GM18951 (cell line): Measurements from ENCODE around the gene MMAB.
"Not testable (repeated sequence)": the region's sequence is repeated elsewhere in the genome, so short reads cannot be mapped to it uniquely, and the experiment has no call there.

ENCODE experiments used
- POLR2A ChIP-seq: IDR thresholded peaks from 4 replicates; pipeline ENCODE4 v1.6.1; 2011; ENCODE audit warnings: mild to moderate bottlenecking; ENCODE audit not compliant: insufficient read length, insufficient read depth; ENCODE audit errors: extremely low read depth
- in situ Hi-C: fragments of 300-500 bp; cut with MboI; formaldehyde crosslinking; loops from one replicate; pipeline ENCODE4 v1.12.0; 2022; ENCODE audit warnings: low sequenced_read_pairs, mixed read lengths, inconsistent platforms; ENCODE audit not compliant: unreplicated experiment

The MMAB gene

DNA sequence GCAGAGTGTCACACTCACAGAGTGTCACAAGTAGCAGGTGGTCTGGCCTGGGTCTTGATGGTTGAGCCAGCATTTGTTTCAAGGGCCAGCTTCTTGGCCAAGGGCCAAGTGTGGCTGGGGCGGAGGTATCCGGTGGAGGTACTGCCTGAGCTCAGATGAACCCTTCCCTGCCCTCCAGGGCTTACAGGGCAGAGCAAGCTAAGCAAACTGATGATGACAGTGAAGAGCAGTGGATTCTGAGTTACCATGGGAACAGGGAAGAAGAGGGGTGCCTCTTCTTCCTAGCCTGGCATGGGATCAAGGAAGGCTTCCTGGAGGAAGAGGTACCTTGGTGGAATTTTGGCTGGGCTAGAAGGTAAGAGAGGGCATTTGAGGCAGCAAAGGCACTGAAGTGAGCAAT lies 36.0 kb upstream of the MMAB start:
- in situ Hi-C loops: no loop called here

DNA sequence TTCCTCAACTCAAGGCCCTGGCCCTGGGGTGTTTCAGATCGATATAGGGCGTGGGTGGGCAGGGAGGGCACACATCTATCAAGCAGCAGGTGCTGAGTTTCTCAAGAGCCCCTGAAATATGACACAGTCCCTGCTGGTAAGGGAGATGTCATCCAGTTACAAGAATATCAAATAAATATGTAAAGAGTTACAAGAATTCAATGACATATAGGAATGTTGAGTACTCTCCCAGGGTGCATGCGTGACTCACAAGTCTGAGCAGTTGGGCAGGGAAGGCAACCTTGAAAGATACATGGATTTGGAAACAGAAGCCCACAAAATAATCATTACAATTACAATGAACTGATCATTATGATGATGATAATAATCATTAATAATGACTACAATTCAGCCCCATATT lies 35.5 kb upstream of the MMAB start:
- in situ Hi-C loops: no loop called here
- TF ChIP-seq POLR2A: no peak

More for the DNA sequence above, 36.0 kb upstream of the MMAB start:
- TF ChIP-seq POLR2A: no peak

DNA sequence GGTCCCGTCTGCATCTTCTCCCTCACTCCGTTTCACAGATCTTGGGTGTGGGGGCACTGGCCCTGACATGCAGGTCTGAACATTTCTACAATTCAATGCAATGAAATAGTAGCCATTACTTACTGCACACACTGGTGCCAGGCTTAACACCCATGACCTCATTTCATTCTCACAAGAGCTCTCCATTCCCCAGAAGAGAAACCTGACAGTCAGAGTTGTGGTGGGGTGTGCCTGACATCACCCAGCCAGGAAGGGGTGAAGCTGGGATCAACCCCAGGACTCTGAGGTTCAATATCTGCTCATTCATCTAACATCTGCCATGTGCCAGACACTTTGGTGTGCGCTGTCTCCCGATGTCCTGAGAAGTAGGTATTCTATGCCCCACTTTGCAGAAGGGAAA lies 35.0 kb upstream of the MMAB start:
- TF ChIP-seq POLR2A: no peak

DNA sequence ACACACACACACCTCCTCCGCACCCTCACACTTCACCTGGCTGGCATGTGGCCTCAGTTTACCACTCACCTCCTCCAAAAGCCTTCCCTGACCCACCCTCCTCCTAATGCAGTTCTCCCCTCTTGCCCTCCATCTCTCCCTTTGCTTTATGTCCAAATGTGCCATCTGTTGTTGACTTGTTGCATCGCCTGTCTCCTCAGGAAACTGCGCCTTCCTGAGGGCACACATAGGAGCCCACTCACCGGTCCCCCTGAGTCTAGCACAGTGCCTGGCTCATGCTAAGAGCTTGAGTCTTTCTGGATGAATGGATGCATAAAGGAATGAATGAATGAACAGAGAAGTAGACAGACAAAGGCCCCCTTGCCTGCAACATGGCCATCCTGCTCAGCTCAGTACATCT lies 34.3 kb upstream of the MMAB start:
- in situ Hi-C loops: no loop called here
- no peak for TF ChIP-seq POLR2A

More for the DNA sequence above, 35.0 kb upstream of the MMAB start:
- in situ Hi-C loops: no loop called here

DNA sequence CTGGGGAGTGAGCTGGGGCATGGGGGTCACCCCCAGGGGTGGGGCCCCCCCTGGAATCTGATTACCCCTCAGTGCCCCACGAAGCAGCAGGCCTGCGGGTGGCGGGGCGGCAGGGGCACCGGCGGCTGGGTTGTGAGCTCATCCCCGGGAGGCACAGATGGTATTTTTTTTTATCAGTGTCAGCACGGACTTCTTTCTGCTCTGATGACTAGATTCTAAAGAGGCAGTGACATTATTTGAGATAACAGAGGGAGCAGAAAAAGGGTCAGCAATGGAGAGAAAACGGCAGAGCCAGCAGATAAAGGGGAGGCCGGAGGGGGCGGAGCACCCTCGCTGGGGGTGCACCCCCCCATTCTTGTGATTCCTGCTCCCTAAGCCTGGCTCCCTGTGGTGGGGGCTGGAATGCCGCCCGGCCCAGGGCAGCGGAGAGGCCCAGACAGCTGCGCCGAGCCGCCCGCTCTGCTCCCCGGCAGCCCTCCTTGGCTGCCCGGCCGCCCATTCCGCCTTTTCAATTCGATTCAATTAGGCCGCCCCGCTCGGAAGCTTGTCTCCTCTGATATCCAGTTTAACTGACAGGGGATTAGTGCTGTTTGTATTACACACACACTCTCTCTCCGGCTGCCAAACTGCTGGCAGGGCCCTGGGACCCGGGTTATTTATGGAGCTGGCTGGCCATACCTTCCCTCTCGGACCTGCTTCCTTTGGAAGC lies 33.2 kb upstream of the MMAB start:
- in situ Hi-C loops: no loop called here
- no peak for TF ChIP-seq POLR2A

DNA sequence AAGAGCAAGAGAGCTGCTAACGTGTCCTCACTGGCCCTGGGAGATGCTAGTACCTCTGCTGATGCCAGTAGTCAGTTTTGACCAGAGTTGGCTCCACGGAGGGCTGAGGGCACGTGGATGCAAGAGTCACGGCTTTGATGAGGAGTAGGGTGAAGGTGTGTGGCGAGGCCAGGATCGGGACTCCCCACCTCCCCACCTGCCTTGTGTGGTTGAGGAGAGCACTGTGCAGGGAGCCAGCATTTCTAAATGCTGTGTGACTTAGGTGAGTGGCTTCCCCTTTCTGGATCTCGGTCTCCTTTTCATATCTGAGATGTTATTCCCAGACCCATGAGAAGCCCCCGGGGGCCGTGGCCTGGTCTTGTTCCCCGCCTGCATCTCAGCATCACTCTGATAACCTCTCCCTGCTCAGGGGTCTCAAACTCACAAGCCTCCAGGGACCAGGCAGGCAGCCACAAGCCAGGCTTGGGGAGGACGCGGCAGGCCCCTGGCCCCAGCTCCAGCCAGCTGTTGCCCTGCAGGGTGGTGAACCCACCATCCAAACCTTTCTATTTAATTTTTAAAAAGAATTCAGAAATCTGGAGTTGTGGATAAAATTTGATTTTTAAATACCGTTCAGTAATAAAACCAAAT lies 32.4 kb upstream of the MMAB start:
- TF ChIP-seq POLR2A: no peak
- in situ Hi-C loops: no loop called here

DNA sequence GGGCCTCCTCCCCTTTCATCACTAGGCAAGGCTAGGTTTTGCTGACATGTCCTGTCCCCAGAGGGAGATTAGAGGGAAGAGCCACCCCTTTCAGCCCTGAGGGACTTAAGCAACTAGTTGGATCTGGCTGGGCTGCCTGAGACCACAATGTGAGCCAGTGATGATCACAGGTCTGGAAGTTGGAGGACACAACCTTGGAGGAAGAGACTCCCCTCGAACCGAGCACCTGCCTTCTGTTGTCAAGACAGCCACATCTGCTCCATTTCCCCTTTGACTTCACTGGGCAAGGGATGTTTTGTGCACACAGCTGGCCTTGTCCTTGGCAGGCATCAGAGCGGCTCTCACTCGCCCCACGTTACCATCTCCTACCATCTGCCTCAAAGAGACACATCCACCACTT lies 31.7 kb upstream of the MMAB start:
- TF ChIP-seq POLR2A: no peak
- in situ Hi-C loops: no loop called here

DNA sequence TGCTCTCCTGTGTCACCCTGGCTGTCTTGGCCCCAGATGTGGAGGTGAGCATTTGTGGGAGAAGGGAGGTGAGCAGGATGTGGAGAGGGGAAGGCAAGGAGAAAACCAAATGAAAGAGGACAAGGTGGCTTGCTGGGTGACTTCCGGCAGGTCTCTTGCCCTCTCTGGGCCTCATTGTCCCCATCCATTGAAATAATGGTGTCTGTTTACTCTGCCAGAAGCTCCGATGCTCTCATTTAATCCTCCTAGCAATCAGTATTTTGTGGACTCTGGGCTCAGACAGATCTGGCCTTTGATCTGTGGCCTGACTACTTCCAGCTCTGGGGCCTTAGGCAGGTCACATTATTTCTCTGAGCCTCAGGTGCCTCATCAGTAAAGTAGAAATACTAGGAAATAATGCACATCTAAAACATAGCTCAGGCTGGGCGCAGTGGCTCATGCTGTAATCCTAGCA lies 30.9 kb upstream of the MMAB start:
- in situ Hi-C loops: no loop called here
- TF ChIP-seq POLR2A: no peak

DNA sequence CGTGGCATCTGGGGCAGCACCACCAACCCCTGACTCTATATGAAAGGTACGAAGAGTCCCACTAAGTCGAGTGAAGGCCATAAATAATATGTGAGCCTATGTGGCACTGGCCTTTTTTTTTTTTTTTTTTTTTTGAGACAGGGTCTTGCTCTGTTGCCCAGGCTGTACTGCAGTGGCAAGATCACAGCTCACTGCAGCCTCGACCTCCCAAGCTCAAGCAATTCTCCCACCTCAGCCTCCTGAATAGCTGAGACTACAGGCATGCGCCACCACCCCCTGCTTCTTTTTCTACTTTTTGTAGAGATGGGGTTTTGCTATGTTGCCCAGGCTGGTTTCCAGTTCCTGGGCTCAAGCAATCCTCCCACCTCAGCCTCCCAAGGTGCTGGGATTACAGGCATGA lies 28.8 kb upstream of the MMAB start:
- in situ Hi-C loops: not testable (repeated sequence)

DNA sequence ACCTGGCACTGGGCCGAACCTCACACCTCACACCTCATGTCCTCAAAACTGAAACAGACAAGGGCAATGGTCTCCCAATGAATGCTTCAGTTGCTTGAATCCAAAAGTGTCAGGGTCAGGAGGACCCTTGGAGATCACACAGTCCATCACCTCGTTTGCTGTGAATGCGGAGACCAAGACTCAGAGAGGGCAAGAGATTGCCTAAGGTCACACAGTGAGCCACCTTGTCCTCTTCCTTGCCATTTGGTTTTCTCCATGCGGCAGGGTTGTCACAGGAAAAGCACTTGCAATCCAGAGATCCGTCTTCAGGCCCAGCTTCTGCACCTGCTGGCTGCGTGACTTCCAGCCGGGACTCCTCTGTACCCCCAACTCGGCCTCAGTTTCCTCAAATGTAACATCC lies 28.3 kb upstream of the MMAB start:
- in situ Hi-C loops: no loop called here
- TF ChIP-seq POLR2A: no peak

DNA sequence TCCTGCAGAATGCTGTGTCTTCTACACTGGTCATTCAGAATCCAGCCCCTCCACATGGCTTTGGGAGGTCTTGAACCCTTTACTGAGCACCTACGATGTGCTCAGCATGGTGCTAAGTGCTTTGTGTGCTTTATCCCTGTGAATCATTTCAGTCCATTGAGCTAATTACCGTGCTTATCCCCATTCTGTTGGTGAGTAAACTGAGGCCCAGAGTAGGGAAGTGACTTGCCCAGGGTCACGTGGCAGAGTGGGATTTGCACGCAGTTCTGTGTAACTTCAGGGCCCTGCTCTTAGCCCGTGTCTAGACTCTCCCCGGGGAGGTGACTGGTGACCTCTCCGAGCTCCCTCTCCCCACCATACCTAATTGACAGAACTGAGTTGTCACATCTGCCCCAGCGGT lies 27.7 kb upstream of the MMAB start:
- in situ Hi-C loops: no loop called here

DNA sequence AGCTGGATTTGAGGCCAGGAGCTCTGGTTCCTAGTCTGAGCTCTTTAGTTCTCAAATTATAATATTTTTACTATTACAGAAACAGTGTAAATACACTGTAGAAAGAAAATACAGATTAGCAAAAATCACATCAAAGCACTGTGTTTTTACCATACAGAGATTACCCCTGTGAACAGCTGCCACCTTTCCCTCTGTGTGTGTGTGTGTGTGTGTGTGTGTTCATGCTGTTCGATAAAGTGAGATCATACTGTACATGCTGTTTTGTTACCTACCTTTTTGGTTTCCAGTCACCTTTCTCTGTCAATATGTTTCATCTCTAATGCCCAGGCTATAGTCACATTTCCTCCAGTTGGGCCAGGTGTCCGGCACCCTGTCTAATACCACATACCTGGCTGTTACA lies 27.2 kb upstream of the MMAB start:
- no peak for TF ChIP-seq POLR2A
- in situ Hi-C loops: no loop called here

More for the DNA sequence above, 27.7 kb upstream of the MMAB start:
- TF ChIP-seq POLR2A: no peak

DNA sequence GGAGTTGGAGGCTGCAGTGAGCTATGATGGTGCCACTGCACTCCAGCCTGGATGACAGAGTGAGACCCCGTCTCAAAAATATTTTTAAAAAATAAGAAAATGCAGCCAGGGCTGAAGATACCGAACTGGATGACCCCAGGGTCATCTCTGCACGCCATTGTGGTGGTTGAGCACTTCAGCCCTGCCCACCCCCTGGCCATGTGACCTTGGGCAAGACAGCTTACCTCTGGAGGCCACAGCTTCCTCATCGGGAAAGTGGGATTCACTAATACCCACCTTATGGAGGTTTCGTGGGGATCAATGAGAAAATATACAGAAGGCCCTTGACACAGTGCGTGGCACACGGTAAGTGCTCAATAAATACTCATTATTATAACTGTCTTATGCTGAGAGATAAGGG lies 25.8 kb upstream of the MMAB start:
- in situ Hi-C loops: no loop called here
- TF ChIP-seq POLR2A: no peak

DNA sequence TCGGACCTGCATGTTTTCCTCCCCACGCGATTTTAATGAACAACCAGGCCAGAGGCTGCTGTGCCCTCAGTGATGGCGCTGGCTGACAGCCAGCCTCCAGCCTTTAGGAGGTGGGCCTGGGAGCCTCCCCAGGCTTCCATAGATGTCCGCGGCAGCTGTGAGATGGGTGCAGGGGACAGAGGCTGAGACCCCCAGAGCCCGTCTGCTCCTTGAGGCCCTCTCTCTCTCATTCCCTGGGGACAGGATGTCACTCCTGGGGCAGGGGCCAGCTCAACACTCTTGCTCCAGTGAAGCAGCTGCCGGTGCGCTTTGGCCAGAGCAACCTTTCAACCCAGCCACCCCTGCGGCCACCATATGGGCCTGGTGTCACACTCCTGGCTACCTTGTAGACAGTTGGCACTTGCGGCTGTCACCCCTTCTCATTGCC lies 25.1 kb upstream of the MMAB start:
- no peak for TF ChIP-seq POLR2A
- in situ Hi-C loops: no loop called here
